Stomach (tissue), 9 donors: ENCODE measurements around the gene BRD7. TPM values are rescaled to one million over a fixed set of nuclear protein-coding genes. Genes with fewer than 3 reads are reported as not detected.

Source experiments
- DNase-seq, 2 donors: peaks; one replicate each; pipeline versions ENCODE4 v3.0.0 to v3.0.0-alpha.2; 2013 to 2019
- H3K27ac ChIP-seq, 5 donors: fragments of 200-600 bp in 4 of 5; sonication (generic) in 4 of 5; one replicate each; pipeline ENCODE4 v1.5.1; 2013 to 2019; ENCODE audit warnings: mild to moderate bottlenecking in 1 of 5, moderate library complexity in 1 of 5
- H3K27me3 ChIP-seq, 3 donors: fragments of 200-600 bp; sonication (generic); one replicate each; pipeline ENCODE4 v1.5.1; 2017 to 2019; ENCODE audit warnings: mixed run types in 1 of 3
- H3K36me3 ChIP-seq, 4 donors: fragments of 200-600 bp; sonication (generic); 1 replicate in 3 of 4; 2 replicates in 1 of 4; pipeline ENCODE4 v1.5.1; 2016 to 2019
- H3K4me1 ChIP-seq, 4 donors: fragments of 200-600 bp; sonication (generic); one replicate each; pipeline ENCODE4 v1.5.1; 2016 to 2019
- H3K4me3 ChIP-seq, 4 donors: fragments of 200-600 bp; sonication (generic) in 3 of 4; one replicate each; pipeline ENCODE4 v1.5.1; 2016 to 2019; ENCODE audit warnings: mild to moderate bottlenecking in 1 of 4
- H3K9me3 ChIP-seq, 4 donors: fragments of 200-600 bp; sonication (generic); one replicate each; pipeline ENCODE4 v1.5.1; 2016 to 2019
- EP300 ChIP-seq: sonication (generic); formaldehyde crosslinking; IDR thresholded peaks from one replicate; pipeline ENCODE4 v1.6.1; 2017; ENCODE audit warnings: antibody characterized with exemption
- POLR2A ChIP-seq, 4 donors: fragments of 450-650 bp; IDR thresholded peaks; one replicate each; pipeline ENCODE4 v1.6.1; 2016; ENCODE audit warnings: antibody characterized with exemption in 4 of 4, control low read depth in 2 of 4, mild to moderate bottlenecking in 1 of 4, moderate library complexity in 1 of 4
- POLR2AphosphoS5 ChIP-seq, 3 donors: sonication (generic); formaldehyde crosslinking; IDR thresholded peaks; one replicate each; pipeline ENCODE4 v1.6.1; 2016; ENCODE audit warnings: antibody characterized with exemption in 3 of 3
- WGBS, 5 donors: extraction: QIAGEN DNeasy Blood & Tissue Kit in 3 of 5; methylation state at CpG; one replicate each; pipeline versions ENCODE4 v1.1.5 to v1.1.7; 2013 to 2018; 5-methylcytosine and 5-hydroxymethylcytosine counted together
- intact Hi-C: fragments of 100-400 bp; cut with DNase I; formaldehyde crosslinking; loops from one replicate; pipeline ENCODE4 v1.15.1; 2023; ENCODE audit warnings: low total_unique reads
- polyA plus RNA-seq, 3 donors: library from polyadenylated mRNA; stranded (reverse); fragments of 200-250 nt; gene quantifications; one replicate each; pipeline ENCODE4 v1.2.3, GENCODE V29; 2013
- total RNA-seq, 5 donors: library from RNA; depleted of rRNA; stranded (reverse); fragments of >200 nt; gene quantifications; one replicate each; pipeline versions ENCODE4 v1.1.0 to v1.2.3, GENCODE V29; 2014 to 2016
- TF ChIP-seq, protein P1 (sequence below), 7 experiments: fragments of 450-650 bp in 4 of 7; fragments of 200-600 bp in 3 of 7; sonication (generic) in 3 of 7; IDR thresholded peaks; one replicate each; pipeline ENCODE4 v1.5.1; 2016 to 2019; ENCODE audit warnings: antibody characterized with exemption in 7 of 7, control low read depth in 2 of 7, mild to moderate bottlenecking in 1 of 7
- donor health status: healthy with polysubstance abuse.
- donor health status: Bipolar disorder and iron deficiency.
- donor health status: healthy.

BRD7 gene
- total and polyA plus RNA-seq, 8 donors = 9.3 to 71.8 (median 37.3) TPM

DNA sequence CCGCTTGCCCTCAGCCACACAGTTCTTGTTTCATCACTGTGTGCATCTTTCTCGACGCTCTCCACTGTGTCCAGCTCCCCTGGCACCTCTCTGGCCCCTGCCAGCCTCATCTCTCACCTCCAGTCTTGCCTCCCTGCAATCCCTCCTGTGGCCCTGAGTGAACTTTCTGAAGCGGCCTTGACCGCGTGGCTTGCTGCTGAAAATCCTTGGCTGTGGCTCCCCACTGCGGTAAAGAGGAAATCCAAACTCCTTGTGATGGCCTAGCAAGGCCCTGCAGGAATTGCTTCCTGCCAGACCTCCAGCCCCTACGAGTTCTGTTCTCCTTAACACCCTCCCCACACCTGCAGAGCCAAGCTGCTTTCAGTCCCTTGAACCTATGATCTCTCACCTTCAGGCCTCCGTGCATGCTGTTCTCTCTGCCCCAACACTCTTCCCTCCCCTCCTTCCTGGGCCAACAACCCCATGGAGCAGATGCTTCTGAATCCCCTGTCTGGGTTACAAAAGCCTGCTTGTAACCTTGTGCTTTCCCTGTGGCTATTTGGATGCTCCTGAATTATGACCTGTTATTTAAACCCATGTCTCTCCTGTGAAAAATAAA lies 33.6 kb upstream of the BRD7 start:
- Histone ChIP-seq H3K4me3 (no peak overlapping the region), H3K27me3 (no peaks in the 10 kb centered on the region), H3K4me1 (no peaks in the 10 kb centered on the region), H3K36me3 (no peaks in the 10 kb centered on the region), H3K27ac (no peak overlapping the region), H3K9me3 (no peaks in the 10 kb centered on the region)
- intact Hi-C loops = no loop called here
- DNase-seq = no peak
- 80 to 89% (median 82%) methylated on average over 9 of the region's 9 CpGs for WGBS, 5 donors
- no peak for TF ChIP-seq POLR2A (IDR thresholded peaks at IDR 0.05)
- TF ChIP-seq POLR2AphosphoS5 (IDR thresholded peaks at IDR 0.05) = no peak
- TF ChIP-seq, protein P1, sequence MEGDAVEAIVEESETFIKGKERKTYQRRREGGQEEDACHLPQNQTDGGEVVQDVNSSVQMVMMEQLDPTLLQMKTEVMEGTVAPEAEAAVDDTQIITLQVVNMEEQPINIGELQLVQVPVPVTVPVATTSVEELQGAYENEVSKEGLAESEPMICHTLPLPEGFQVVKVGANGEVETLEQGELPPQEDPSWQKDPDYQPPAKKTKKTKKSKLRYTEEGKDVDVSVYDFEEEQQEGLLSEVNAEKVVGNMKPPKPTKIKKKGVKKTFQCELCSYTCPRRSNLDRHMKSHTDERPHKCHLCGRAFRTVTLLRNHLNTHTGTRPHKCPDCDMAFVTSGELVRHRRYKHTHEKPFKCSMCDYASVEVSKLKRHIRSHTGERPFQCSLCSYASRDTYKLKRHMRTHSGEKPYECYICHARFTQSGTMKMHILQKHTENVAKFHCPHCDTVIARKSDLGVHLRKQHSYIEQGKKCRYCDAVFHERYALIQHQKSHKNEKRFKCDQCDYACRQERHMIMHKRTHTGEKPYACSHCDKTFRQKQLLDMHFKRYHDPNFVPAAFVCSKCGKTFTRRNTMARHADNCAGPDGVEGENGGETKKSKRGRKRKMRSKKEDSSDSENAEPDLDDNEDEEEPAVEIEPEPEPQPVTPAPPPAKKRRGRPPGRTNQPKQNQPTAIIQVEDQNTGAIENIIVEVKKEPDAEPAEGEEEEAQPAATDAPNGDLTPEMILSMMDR (IDR thresholded peaks at IDR 0.05) = no peak
- no peak for TF ChIP-seq EP300

DNA sequence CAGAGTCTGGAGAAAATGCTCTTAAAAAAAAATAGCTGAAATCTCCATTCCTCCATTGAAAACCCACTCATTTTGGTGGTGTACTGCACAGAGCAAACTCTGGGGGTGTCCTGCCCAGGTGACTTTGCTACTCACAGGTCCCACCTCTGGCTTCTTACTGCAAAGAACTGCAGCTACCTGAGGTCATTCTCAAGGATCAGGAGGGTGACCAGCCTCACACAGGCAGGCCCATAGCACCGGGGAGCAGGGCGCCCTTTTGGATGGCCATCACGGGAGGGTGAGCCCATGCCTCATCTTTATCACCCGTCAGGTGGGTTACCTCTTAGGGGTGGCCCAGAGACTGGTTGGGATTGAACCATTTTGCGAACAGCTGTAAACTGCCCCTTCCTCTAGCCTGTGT lies 32.6 kb upstream of the BRD7 start:
- TF ChIP-seq POLR2A (IDR thresholded peaks at IDR 0.05) (no peak), POLR2AphosphoS5 (IDR thresholded peaks at IDR 0.05) (no peak), EP300 (no peak)
- TF ChIP-seq, protein P1 (IDR thresholded peaks at IDR 0.05) = no peak
- Histone ChIP-seq H3K9me3 (no peaks in the 10 kb centered on the region), H3K27me3 (no peaks in the 10 kb centered on the region), H3K4me1 (no peaks in the 10 kb centered on the region), H3K27ac (no peak overlapping the region), H3K4me3 (no peak overlapping the region), H3K36me3 (no peaks in the 10 kb centered on the region)
- DNase-seq = no peak
- intact Hi-C loops = no loop called here
- 75 to 94% (median 83%) methylated on average over 3 to 5 of the region's 5 CpGs for WGBS, 5 donors

DNA sequence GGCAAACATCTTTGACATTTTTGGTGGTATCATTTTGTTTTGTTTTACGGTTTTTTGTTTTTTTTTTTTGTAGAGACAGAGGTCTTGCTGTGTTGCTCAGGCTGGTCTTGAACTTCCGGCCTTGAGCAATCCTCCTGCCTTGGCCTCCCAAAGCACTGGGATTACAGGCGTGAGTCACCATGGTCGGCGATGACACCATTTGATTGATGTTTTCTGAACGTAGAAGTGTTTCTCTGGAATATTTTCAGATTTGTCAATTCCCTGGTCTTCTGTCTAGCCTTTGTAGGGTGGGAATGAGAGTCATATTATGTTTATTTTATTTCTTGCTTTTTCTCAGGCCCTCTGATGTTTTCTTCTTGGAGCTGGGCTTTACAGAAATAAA lies 32.2 kb upstream of the BRD7 start:
- no peaks in the 10 kb centered on the region for H3K9me3 ChIP-seq
- WGBS, 5 donors = 85 to 93% (median 89%) methylated on average over 6 of the region's 6 CpGs
- DNase-seq = no peak
- no peaks in the 10 kb centered on the region for H3K27me3 ChIP-seq
- no peak overlapping the region for H3K4me3 ChIP-seq
- intact Hi-C loops = no loop called here
- no peak for TF ChIP-seq EP300
- no peak for TF ChIP-seq POLR2A (IDR thresholded peaks at IDR 0.05)
- TF ChIP-seq POLR2AphosphoS5 (IDR thresholded peaks at IDR 0.05) = no peak
- TF ChIP-seq, protein P1 (IDR thresholded peaks at IDR 0.05) = no peak
- no peaks in the 10 kb centered on the region for H3K36me3 ChIP-seq
- no peak overlapping the region for H3K27ac ChIP-seq
- H3K4me1 ChIP-seq = no peaks in the 10 kb centered on the region

DNA sequence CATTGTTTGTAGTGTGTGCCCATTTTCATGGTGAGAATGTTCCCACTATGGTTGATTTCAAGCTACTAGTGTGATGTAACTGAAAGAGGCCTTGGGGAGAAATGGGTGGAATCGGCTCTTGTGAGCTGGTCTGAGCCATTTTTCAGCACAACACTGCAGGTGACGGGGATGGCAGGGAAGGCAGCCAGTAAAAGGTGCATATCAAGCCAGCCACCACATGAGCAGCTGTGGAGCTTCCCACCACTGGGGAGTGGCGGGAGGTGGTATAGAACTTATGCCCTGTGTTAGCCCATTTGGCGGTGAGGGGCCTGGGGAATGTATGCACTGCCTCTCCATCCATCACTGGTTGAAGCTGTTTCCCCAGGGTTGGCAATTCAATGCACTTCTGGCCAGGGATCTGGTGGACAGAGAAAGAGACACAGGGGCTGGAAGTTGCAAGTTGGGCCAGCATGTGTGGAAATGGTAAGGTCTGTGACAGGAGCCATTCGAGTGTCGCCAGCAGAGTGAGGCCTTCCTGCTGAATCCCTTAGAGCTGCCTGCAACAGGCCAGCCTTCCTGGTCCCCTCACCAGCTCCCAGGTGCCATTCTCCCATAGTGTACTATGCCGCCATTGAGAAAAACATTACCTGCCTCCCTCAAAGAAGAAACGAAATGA lies 31.7 kb upstream of the BRD7 start:
- intact Hi-C loops = no loop called here
- Histone ChIP-seq H3K9me3 (no peaks in the 10 kb centered on the region), H3K36me3 (no peaks in the 10 kb centered on the region), H3K4me3 (no peak overlapping the region), H3K27ac (no peak overlapping the region), H3K4me1 (no peaks in the 10 kb centered on the region), H3K27me3 (no peaks in the 10 kb centered on the region)
- no peak for DNase-seq
- WGBS, 5 donors = 88 to 94% (median 91%) methylated on average over 8 of the region's 8 CpGs
- TF ChIP-seq, protein P1 (IDR thresholded peaks at IDR 0.05) = no peak
- no peak for TF ChIP-seq EP300
- TF ChIP-seq POLR2A (IDR thresholded peaks at IDR 0.05) = no peak
- no peak for TF ChIP-seq POLR2AphosphoS5 (IDR thresholded peaks at IDR 0.05)
